Spleen (tissue), 7 donors: ENCODE measurements around the gene SPRED3.

Experiments
- POLR2A ChIP-seq, 3 donors: fragments of 450-650 bp; IDR thresholded peaks; one replicate each; pipeline ENCODE4 v1.5.1; 2017; ENCODE audit warnings: antibody characterized with exemption in 3 of 3, mild to moderate bottlenecking in 1 of 3
- POLR2AphosphoS5 ChIP-seq, 3 donors: sonication (generic); formaldehyde crosslinking; IDR thresholded peaks; one replicate each; pipeline ENCODE4 v1.5.1; 2017; ENCODE audit warnings: antibody characterized with exemption in 3 of 3
- TF ChIP-seq, protein P1 (sequence below), 11 experiments: fragments of 200-600 bp in 7 of 11; fragments of 450-650 bp in 4 of 11; sonication (generic) in 4 of 11; IDR thresholded peaks in 8 of 11; conservative IDR thresholded peaks in 3 of 11; 1 replicate in 7 of 11; 2 replicates in 4 of 11; pipeline versions ENCODE4 v1.4.0 to v1.8.0; 2016 to 2021; ENCODE audit warnings: antibody characterized with exemption in 11 of 11, inconsistent platforms in 4 of 11, mild to moderate bottlenecking in 1 of 11
- donor health status: DM: no; HTN: no; CAD: no; lungs with moderate emphysema.
- donor health status: DM: no; HTN: no; CAD: no.
- donor health status: DM: no; HTN: no; CAD: no.

- TF ChIP-seq, protein P1, sequence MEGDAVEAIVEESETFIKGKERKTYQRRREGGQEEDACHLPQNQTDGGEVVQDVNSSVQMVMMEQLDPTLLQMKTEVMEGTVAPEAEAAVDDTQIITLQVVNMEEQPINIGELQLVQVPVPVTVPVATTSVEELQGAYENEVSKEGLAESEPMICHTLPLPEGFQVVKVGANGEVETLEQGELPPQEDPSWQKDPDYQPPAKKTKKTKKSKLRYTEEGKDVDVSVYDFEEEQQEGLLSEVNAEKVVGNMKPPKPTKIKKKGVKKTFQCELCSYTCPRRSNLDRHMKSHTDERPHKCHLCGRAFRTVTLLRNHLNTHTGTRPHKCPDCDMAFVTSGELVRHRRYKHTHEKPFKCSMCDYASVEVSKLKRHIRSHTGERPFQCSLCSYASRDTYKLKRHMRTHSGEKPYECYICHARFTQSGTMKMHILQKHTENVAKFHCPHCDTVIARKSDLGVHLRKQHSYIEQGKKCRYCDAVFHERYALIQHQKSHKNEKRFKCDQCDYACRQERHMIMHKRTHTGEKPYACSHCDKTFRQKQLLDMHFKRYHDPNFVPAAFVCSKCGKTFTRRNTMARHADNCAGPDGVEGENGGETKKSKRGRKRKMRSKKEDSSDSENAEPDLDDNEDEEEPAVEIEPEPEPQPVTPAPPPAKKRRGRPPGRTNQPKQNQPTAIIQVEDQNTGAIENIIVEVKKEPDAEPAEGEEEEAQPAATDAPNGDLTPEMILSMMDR (IDR thresholded peaks at IDR 0.05 in 8 of 11, conservative IDR thresholded peaks at IDR 0.05 in 3 of 11), result no peak
- TF ChIP-seq POLR2A (IDR thresholded peaks at IDR 0.05) (no peak), POLR2AphosphoS5 (IDR thresholded peaks at IDR 0.05) (no peak)
Observed at GRCh38 chr19:38417146-38417543, 28.6 kb downstream of the SPRED3 start.
